B cell (primary cell): ENCODE data around the gene PCGF3. TPM values are rescaled to one million over a fixed set of nuclear protein-coding genes. Genes with fewer than 3 reads are reported as not detected.
"Not testable (repeated sequence)": the region's sequence is repeated elsewhere in the genome, so short reads cannot be mapped to it uniquely, and the experiment has no call there.

Experiments
- ATAC-seq: fragments of 200-7000 bp; cut with Tn5 transposase; one replicate; pipeline ENCODE4 v1.10.0; 2021; ENCODE audit warnings: low read depth, mild to moderate bottlenecking, moderate number of reproducible peaks, moderate library complexity
- CTCF ChIA-PET: fragments of 350-600 bp; sonication (Branson Sonifier 250); formaldehyde crosslinking; loops from one replicate; lab custom pipeline; 2021; ENCODE audit warnings: antibody characterized with exemption, inconsistent platforms; lab: Charles Lee
- POLR2A ChIA-PET: fragments of 350-600 bp; sonication (Branson Sonifier 250); formaldehyde crosslinking; loops from one replicate; lab custom pipeline; 2021; ENCODE audit warnings: antibody characterized with exemption; lab: Charles Lee
- DNase-seq: peaks from one replicate; pipeline ENCODE4 v3.0.0; 2013
- H2AFZ ChIP-seq: 2 replicates; pipeline ENCODE4 v1.6.1; 2012; ENCODE audit warnings: mild to moderate bottlenecking, low read depth, low read length; ENCODE audit not compliant: insufficient read depth, poor library complexity, severe bottlenecking
- H3K27ac ChIP-seq, 2 donors: 1 replicate in 1 of 2; 2 replicates in 1 of 2; pipeline ENCODE4 v1.5.1; 2012 to 2013; ENCODE audit warnings: low read length in 2 of 2, mild to moderate bottlenecking in 2 of 2, moderate library complexity in 1 of 2
- H3K27me3 ChIP-seq, 4 experiments: fragments of 200-600 bp in 1 of 4; sonication (generic) in 1 of 4; replicated peaks in 1 of 4; 1 replicate in 2 of 4; 2 replicates in 2 of 4; pipeline versions ENCODE4 v1.6.1 to v1.7.0; 2013 to 2016; ENCODE audit warnings: low read length in 3 of 4, mild to moderate bottlenecking in 2 of 4, mixed read lengths in 1 of 4, moderate library complexity in 1 of 4; ENCODE audit not compliant: insufficient read depth in 4 of 4, control insufficient read depth in 3 of 4; ENCODE audit errors: control extremely low read depth in 1 of 4
- H3K36me3 ChIP-seq, 2 experiments: replicated peaks in 1 of 2; 1 replicate in 1 of 2; 2 replicates in 1 of 2; pipeline versions ENCODE4 v1.6.1 to v1.7.1; 2013; ENCODE audit warnings: low read length in 1 of 2; ENCODE audit not compliant: insufficient read depth in 2 of 2, control insufficient read depth in 1 of 2; ENCODE audit errors: control extremely low read depth in 1 of 2, extremely low read depth in 1 of 2
- H3K4me1 ChIP-seq, 2 donors: fragments of 200-600 bp in 1 of 2; sonication (generic) in 1 of 2; 1 replicate in 1 of 2; 2 replicates in 1 of 2; pipeline versions ENCODE4 v1.5.1 to v1.6.1; 2013 to 2017; ENCODE audit warnings: low read length in 2 of 2; ENCODE audit not compliant: control insufficient read depth in 2 of 2, insufficient read depth in 2 of 2
- H3K4me2 ChIP-seq: replicated peaks from 2 replicates; pipeline ENCODE3; 2012; ENCODE audit warnings: mild to moderate bottlenecking, low read depth, low read length; ENCODE audit not compliant: poor library complexity, severe bottlenecking
- H3K4me3 ChIP-seq, 5 experiments: fragments of 200-600 bp in 1 of 5; sonication (generic) in 1 of 5; 1 replicate in 3 of 5; 2 replicates in 2 of 5; pipeline versions ENCODE4 v1.5.1 to v1.7.0; 2011 to 2016; ENCODE audit warnings: low read length in 4 of 5, mild to moderate bottlenecking in 4 of 5, low read depth in 2 of 5, control low read depth in 1 of 5, moderate library complexity in 1 of 5; ENCODE audit not compliant: insufficient read depth in 1 of 5; ENCODE audit errors: control extremely low read depth in 1 of 5, extremely low read depth in 1 of 5
- H3K79me2 ChIP-seq: fragments of 200-600 bp; sonication (generic); one replicate; pipeline ENCODE4 v1.6.0; 2016; ENCODE audit warnings: low read length; ENCODE audit not compliant: control insufficient read depth, insufficient read depth
- H3K9ac ChIP-seq: fragments of 200-600 bp; sonication (generic); 2 replicates; pipeline ENCODE4 v1.6.1; 2017; ENCODE audit warnings: mild to moderate bottlenecking, low read length, moderate library complexity
- H3K9me3 ChIP-seq, 3 donors: one replicate each; pipeline versions ENCODE4 v1.6.1 to v1.7.1; 2013; ENCODE audit warnings: low read length in 2 of 3; ENCODE audit not compliant: control insufficient read depth in 2 of 3, insufficient read depth in 1 of 3; ENCODE audit errors: control extremely low read depth in 1 of 3
- H4K20me1 ChIP-seq: 2 replicates; pipeline ENCODE4 v1.6.0; 2012; ENCODE audit warnings: mild to moderate bottlenecking, low read length; ENCODE audit not compliant: insufficient read depth, control insufficient read depth, poor library complexity, severe bottlenecking
- H3K27ac Mint-ChIP-seq: one replicate; pipeline ENCODE4 v1.8.0; 2021; ENCODE audit warnings: mixed read lengths
- H3K27me3 Mint-ChIP-seq: one replicate; pipeline ENCODE4 v1.8.0; 2021; ENCODE audit warnings: mixed read lengths
- H3K4me1 Mint-ChIP-seq: one replicate; pipeline ENCODE4 v1.8.0; 2021; ENCODE audit warnings: mixed read lengths
- H3K4me3 Mint-ChIP-seq: one replicate; pipeline ENCODE4 v1.8.0; 2021; ENCODE audit warnings: mixed read lengths
- H3K9me3 Mint-ChIP-seq: one replicate; pipeline ENCODE4 v1.8.0; 2022; ENCODE audit warnings: mixed read lengths; ENCODE audit not compliant: insufficient read depth
- EZH2 ChIP-seq: IDR thresholded peaks from 2 replicates; pipeline ENCODE4 v1.6.1; 2012; ENCODE audit warnings: borderline replicate concordance, low read depth, mild to moderate bottlenecking, moderate library complexity, low read length; ENCODE audit not compliant: insufficient read depth, poor library complexity, severe bottlenecking
- WGBS: methylation state at CpG from one replicate; pipeline ENCODE4 v1.1.5; 2013; ENCODE audit warnings: missing lambda C conversion rate; ENCODE audit not compliant: insufficient coverage; 5-methylcytosine and 5-hydroxymethylcytosine counted together
- intact Hi-C: fragments of 100-400 bp; cut with micrococcal nuclease; formaldehyde crosslinking; loops from one replicate; pipeline ENCODE4 v1.10.0; 2022
- polyA plus RNA-seq: library from polyadenylated mRNA; depleted of rRNA; stranded (reverse); fragments of >200 nt; gene quantifications from 2 replicates; pipeline ENCODE4 v1.2.3, GENCODE V29; 2012
- total RNA-seq, 2 donors: library from RNA; stranded (reverse); fragments of 120-200 nt in 1 of 2; gene quantifications; 1 replicate in 1 of 2; 2 replicates in 1 of 2; pipeline versions ENCODE4 v1.2.3 to v1.2.4, GENCODE V29; 2013 to 2022
- TF ChIP-seq, protein P1 (sequence below): fragments of 200-600 bp; IDR thresholded peaks from one replicate; pipeline ENCODE4 v1.8.0; 2022; ENCODE audit warnings: antibody characterized with exemption, mild to moderate bottlenecking

PCGF3 gene
- total and polyA plus RNA-seq, 2 donors (not counting 1 experiment from before 2014, with no cell fraction given) = 65.7 to 90.3 TPM

- H3K79me2 ChIP-seq = peaks cover 33% of the 10 kb centered on the region
- H3K9me3 ChIP-seq = no peaks in the 10 kb centered on the region
- ChIA-PET POLR2A (no interaction called here), CTCF (no interaction called here)
- DNase-seq (no peak), ATAC-seq (no peak)
- intact Hi-C loops = no loop called here
- H3K4me1 Mint-ChIP-seq = peaks cover 6% of the 10 kb centered on the region
- no peak overlapping the region for H3K9ac ChIP-seq
- H3K27me3 ChIP-seq = no peaks in the 10 kb centered on the region
- H3K4me1 ChIP-seq = no peaks in the 10 kb centered on the region
- WGBS = 97% methylated on average over 27 of the region's 27 CpGs
- no peaks in the 10 kb centered on the region for H3K27me3 Mint-ChIP-seq
- TF ChIP-seq, protein P1, sequence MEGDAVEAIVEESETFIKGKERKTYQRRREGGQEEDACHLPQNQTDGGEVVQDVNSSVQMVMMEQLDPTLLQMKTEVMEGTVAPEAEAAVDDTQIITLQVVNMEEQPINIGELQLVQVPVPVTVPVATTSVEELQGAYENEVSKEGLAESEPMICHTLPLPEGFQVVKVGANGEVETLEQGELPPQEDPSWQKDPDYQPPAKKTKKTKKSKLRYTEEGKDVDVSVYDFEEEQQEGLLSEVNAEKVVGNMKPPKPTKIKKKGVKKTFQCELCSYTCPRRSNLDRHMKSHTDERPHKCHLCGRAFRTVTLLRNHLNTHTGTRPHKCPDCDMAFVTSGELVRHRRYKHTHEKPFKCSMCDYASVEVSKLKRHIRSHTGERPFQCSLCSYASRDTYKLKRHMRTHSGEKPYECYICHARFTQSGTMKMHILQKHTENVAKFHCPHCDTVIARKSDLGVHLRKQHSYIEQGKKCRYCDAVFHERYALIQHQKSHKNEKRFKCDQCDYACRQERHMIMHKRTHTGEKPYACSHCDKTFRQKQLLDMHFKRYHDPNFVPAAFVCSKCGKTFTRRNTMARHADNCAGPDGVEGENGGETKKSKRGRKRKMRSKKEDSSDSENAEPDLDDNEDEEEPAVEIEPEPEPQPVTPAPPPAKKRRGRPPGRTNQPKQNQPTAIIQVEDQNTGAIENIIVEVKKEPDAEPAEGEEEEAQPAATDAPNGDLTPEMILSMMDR = no peak
- no peak for TF ChIP-seq EZH2
- no peak overlapping the region for H3K27ac Mint-ChIP-seq
- H3K9me3 Mint-ChIP-seq = no peaks in the 10 kb centered on the region
- H2AFZ ChIP-seq = no peak overlapping the region
- H3K27ac ChIP-seq = no peak overlapping the region
- peaks cover 47% of the 10 kb centered on the region for H4K20me1 ChIP-seq
- H3K4me2 ChIP-seq = no peak overlapping the region
- peaks cover 0 to 41% of the 10 kb centered on the region in 2 experiments for H3K36me3 ChIP-seq
- H3K4me3 ChIP-seq = no peak overlapping the region
- no peak overlapping the region for H3K4me3 Mint-ChIP-seq
Measured at GRCh38 chr4:730511-730910, 24.9 kb downstream of the PCGF3 start.

GRCh38 chr4:730946-731904 lies 25.6 kb downstream of the PCGF3 start:
- POLR2A ChIA-PET, CTCF ChIA-PET, H3K4me1 Mint-ChIP-seq, H3K27ac Mint-ChIP-seq, H3K27me3 Mint-ChIP-seq, H3K9ac ChIP-seq, H3K27ac ChIP-seq, H3K4me1 ChIP-seq, H3K9me3 ChIP-seq, intact Hi-C loops, DNase-seq, H3K4me3 Mint-ChIP-seq, ATAC-seq, H3K9me3 Mint-ChIP-seq, H3K4me2 ChIP-seq, H3K4me3 ChIP-seq, H2AFZ ChIP-seq, H3K27me3 ChIP-seq: not testable (repeated sequence)
- Histone ChIP-seq H4K20me1 (peaks cover 40% of the 10 kb centered on the region), H3K79me2 (peaks cover 30% of the 10 kb centered on the region), H3K36me3 (peaks cover 0 to 45% of the 10 kb centered on the region in 2 experiments)
- WGBS = 98% methylated on average over 42 of the region's 68 CpGs

- Histone ChIP-seq H3K36me3 (peaks cover 0 to 46% of the 10 kb centered on the region in 2 experiments), H4K20me1 (peaks cover 32% of the 10 kb centered on the region), H3K79me2 (peaks cover 23% of the 10 kb centered on the region)
- H3K4me2 ChIP-seq, H3K27ac ChIP-seq, intact Hi-C loops, H3K4me1 ChIP-seq, H3K27me3 ChIP-seq, H3K4me1 Mint-ChIP-seq, H2AFZ ChIP-seq, H3K9ac ChIP-seq, H3K9me3 Mint-ChIP-seq, H3K4me3 Mint-ChIP-seq, POLR2A ChIA-PET, H3K27ac Mint-ChIP-seq, H3K4me3 ChIP-seq, H3K9me3 ChIP-seq, H3K27me3 Mint-ChIP-seq, ATAC-seq, CTCF ChIA-PET, DNase-seq: not testable (repeated sequence)
- WGBS = no CpG with 5 or more reads among the region's 27 CpGs
Measured at GRCh38 chr4:731954-732353, 26.3 kb downstream of the PCGF3 start.
